Pulmonary artery endothelial cell (primary cell): ENCODE data around the gene MEGF11. TPM values are rescaled to one million over a fixed set of nuclear protein-coding genes. Genes with fewer than 3 reads are reported as not detected.
"Not testable (repeated sequence)": the region's sequence is repeated elsewhere in the genome, so short reads cannot be mapped to it uniquely, and the experiment has no call there.

Experiments
- DNase-seq: peaks from one replicate; pipeline ENCODE4 v3.0.0-alpha.2; 2011; ENCODE audit warnings: low read depth, low spot score
- total RNA-seq: library from RNA; depleted of rRNA; stranded (reverse); fragments of >200 nt; gene quantifications from 2 replicates; pipeline ENCODE4 v1.2.3, GENCODE V29; 2014

MEGF11 gene
- total RNA-seq, 1 donor from 2014 or later: under 0.01 TPM

- DNase-seq: no peak
Observed at GRCh38 chr15:66276546-66276945, 23.0 kb upstream of the MEGF11 start.

DNA sequence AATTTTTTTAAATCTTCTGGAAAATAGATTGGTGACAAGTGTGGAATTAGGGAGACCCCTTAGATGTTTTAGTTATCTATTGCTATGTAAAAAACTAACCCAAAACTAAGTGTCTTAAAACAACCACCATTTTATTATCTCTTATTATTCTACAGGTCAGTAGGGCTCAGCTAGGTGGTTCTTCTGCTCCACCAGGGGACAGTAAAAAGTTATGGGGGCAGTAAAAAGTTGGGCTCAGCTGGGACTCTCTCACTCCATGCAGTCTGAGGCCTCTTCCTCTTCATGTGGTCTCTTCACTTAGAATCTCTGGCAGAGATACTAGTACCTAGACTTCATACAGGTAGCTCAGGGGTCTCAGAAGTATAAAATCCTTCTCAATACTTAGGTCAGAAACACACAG lies 21.8 kb upstream of the MEGF11 start:
- DNase-seq: no peak

- no peak for DNase-seq
Observed at GRCh38 chr15:66270932-66271331, 17.4 kb upstream of the MEGF11 start.

- DNase-seq: no peak
Observed at GRCh38 chr15:66269326-66270090, 16.0 kb upstream of the MEGF11 start.

GRCh38 chr15:66264859-66265513 lies 11.4 kb upstream of the MEGF11 start:
- no peak for DNase-seq

GRCh38 chr15:66262837-66263236 lies 9.3 kb upstream of the MEGF11 start:
- not testable (repeated sequence) for DNase-seq

GRCh38 chr15:66261056-66261455 lies 7.5 kb upstream of the MEGF11 start:
- DNase-seq: no peak

DNA sequence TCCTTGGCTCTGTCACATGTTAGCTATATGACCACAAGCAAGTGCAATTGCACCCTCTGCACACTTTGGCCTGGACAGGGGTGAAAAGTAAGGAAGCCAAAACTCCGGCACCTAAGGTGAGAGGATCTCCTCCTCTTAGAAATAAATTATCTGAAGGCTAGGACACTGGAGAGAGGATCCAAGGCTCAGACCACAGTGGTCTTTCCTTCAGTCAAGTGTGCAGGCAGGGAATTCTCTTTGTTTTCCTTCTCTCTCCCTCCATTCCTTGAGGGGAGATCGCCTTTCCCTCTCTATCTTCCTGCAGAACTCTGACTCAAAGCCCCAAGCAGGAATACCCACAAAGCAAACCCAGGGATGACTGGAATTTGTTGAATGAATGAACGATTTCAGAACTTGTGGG lies 3.1 kb upstream of the MEGF11 start:
- no peak for DNase-seq

- no peak for DNase-seq
Observed at GRCh38 chr15:66254951-66255676, 1.6 kb upstream of the MEGF11 start.

GRCh38 chr15:66254089-66254950 lies 770 bp upstream of the MEGF11 start:
- DNase-seq: no peak

DNA sequence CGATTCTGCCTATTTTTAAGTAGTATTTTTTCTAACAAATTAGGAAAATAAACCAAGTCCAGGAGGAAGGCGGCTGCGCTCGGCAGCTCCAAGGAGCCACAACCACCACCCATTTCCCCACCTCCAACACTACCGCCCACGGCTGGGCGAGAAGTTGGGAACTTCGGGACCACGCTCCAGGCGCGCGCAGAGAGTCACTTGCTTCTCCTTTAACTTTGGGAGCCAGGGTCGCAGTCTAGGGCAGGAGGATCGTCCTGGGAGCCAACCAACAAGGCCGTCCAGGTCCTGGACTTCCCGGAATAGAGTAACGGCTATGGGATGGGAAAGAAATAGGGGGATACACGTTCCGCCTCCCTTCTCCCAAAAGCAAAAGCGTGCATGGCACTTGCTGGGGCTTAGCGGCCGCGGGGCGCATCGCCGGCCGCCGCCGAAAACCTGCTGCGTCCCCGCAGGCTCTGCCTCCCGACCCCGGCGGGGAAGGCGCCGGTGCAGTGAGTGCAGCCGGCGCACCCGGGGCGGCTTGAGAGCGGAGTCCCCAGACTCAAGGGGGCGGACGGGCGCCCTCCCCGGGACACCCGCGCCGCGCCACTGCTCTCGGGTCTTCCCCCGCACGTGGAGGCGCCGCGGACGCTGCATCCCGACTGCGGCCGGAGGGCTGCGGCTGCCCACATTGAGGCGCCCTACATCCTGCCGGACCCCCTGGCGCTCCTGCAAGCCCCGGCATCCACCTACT lies 699 bp downstream of the MEGF11 start:
- DNase-seq: no peak

DNA sequence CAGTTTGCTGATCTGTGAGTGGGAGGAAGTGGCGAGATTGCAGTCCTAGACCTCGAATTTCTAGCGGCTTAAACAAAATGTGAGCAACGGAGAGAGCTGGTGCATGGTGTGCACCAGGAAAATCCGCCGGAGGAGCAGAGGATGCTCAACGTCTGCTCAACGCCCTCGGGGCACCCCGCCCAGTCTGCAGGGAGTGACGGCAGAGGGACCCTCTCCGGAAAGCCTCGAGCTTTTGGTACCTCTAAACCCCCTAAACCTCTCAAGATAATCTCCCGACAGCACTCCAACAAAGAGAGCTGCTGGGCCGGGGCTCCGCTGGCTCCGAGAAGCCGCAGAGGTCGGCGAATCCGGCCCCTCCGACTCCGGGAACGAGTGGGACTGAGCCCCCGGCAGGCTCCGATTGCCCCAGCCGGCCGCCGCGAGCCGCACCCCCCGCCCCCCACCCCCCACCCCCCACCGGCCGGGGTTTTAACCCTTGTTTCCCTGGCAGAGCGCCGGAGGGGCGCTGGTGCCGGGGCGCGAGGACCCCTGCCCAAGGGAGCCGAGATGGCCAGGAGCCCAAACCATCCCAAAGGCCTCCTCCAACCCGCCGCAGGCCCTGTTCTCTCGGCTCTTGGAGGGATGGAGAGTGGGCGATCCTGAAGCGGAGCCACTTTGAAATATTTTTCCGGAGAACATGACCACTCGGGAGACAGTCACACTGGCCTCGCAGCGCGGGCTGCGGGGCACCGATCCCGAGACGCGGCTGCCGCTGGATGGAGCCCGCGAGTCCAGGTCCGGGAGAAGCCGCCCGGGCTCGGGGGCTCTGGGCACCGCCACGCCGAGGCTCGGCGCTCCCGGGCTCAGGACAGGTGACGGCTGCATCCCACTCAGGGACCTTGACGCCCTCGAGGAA lies 1.5 kb downstream of the MEGF11 start:
- no peak for DNase-seq

DNA sequence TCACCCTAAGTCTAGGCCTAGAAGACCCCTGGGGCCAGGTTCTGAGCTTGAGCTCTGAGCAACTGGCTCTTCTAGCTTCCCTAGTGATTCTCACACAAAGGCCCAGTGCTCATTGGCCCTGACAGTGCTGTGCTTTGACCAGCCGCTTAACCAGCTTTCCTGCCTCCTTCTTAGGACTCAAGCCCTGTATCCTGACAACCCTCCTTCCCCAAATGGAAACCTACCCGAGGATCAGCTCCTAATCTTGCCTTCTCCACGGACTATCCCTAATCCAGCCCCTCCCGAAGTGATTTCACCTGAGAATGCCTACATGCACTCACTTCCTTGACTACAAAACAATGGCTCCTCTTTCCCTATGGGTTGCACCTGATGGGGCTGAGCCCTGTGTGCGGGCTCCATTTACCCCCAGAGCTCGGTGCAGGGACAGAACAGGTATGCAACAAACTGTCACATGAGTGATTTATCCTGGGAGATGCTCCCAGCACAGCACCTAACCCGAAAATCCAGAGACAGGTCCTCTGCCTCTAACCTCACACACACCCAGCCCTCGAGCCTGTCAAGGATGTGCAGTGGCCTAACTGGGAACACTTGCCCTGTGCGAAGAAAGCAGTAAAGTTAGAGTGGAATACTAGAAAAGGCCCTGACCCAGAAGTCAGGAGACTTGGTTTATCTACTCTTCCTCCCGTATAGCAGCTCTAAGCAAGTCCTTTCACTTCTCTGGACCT lies 2.3 kb downstream of the MEGF11 start:
- DNase-seq: no peak

- DNase-seq: no peak
Observed at GRCh38 chr15:66249605-66250174, 3.9 kb downstream of the MEGF11 start.

DNA sequence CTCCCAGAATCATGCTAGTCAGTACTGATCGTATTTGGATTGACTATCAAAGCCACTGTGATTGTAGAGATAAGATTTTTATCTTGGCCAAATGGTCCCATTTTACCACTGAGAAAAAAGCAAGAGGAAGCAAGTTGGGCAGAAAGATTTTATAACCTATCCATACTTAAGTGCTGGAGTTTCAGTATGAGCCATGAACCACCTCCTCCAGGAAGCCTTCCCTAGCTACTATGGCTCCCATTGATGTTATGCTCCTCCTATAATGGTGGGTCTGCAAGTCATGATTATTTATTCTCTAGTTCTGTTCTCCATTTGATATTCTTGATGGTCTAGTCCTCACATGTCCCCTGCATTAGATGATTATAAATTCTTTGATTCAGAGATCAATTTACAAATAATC lies 6.6 kb downstream of the MEGF11 start:
- no peak for DNase-seq

DNA sequence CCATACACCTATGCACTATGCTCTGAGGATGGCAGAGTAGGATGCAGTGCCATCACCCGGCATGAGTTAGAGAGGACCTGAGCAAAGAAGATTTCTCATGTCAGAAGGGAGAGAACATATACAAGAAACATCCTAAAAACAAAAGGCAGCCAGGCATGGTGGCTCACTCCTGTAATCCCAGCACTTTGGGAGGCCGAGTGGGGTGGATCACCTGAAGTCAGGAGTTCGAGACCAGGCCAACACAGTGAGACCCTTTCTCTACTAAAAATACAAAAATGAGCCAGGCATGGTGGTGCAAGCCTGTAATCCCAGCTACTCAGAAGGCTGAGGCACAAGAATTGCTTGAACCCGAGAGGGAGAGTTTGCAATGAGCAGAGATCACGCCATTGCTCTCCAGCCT lies 7.7 kb downstream of the MEGF11 start:
- DNase-seq: not testable (repeated sequence)

- no peak for DNase-seq
Observed at GRCh38 chr15:66241908-66242285, 11.7 kb downstream of the MEGF11 start.

DNA sequence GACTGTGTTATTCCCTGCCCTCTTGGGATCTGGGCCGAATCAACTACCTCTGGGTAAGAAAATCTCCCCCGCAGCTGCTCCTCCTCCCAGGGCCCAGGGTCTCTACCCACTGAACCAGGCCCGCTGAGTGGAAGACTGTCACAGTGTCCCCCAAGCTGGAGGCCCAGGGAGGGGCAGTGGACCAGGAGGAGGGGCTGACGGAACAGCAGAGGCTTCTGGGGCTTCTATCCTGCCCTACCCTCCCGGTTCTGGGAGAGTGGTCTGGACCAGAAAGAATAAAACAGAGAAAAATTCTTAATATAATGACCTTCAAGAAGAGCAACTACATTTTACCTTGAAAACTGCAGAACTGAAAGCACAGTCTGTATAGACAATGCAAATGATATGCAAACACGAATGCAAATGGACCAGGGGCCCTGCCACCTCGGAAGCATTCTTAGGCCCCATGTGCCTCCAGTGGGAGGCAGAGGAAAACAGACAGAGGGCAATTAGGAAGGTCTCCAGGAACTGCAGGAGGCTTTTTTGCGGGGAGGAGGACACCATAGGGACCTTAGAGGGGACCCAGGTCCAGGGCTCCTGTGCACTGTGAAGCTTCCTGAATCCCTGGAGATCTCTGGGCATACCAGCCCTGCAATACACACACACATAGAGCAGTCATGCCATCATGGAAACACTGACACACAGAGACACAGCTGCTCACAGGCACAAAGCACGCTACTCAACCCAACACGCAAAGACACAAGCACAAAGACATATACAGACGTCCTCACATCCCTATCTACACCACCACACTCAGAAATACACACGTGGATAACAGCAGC lies 12.3 kb downstream of the MEGF11 start:
- no peak for DNase-seq
